H1 (cell line): ENCODE data around the gene SORBS1. TPM values are rescaled to one million over a fixed set of nuclear protein-coding genes. Genes with fewer than 3 reads are reported as not detected.

Experiments
- BACH1 ChIP-seq: IDR thresholded peaks from 2 replicates; pipeline ENCODE4 v1.6.1; 2012; ENCODE audit warnings: low read length, improper control_type of control experiment
- BCL11A ChIP-seq, 2 experiments: IDR thresholded peaks; one replicate each; pipeline ENCODE4 v1.6.1; 2011; ENCODE audit warnings: low read depth in 2 of 2, low read length in 2 of 2, mild to moderate bottlenecking in 2 of 2
- CBX5 ChIP-seq: fragments of 300-800, 300-1000 bp; sonication (generic); IDR thresholded peaks from 2 replicates; pipeline ENCODE4 v1.7.1; 2016; ENCODE audit warnings: antibody characterized with exemption, low read length, low read depth
- CBX8 ChIP-seq: fragments of 300-800, 300-1000 bp; sonication (generic); IDR thresholded peaks from 2 replicates; pipeline ENCODE4 v1.7.1; 2016; ENCODE audit warnings: low read depth, low read length, borderline replicate concordance
- CHD1 ChIP-seq: IDR thresholded peaks from 2 replicates; pipeline ENCODE4 v1.6.1; 2012; ENCODE audit warnings: low read depth, low read length, improper control_type of control experiment
- CHD2 ChIP-seq: IDR thresholded peaks from 2 replicates; pipeline ENCODE4 v1.6.1; 2012; ENCODE audit warnings: low read length, improper control_type of control experiment
- EGR1 ChIP-seq: IDR thresholded peaks from 2 replicates; pipeline ENCODE4 v1.6.1; 2011; ENCODE audit warnings: low read depth, low read length, borderline replicate concordance
- GABPA ChIP-seq: IDR thresholded peaks from 2 replicates; pipeline ENCODE4 v1.6.1; 2011; ENCODE audit warnings: mild to moderate bottlenecking, low read length, moderate library complexity, borderline replicate concordance; ENCODE audit not compliant: insufficient read depth
- JUN ChIP-seq: IDR thresholded peaks from 2 replicates; pipeline ENCODE4 v1.6.1; 2011; ENCODE audit warnings: low read depth, mild to moderate bottlenecking, improper control_type of control experiment, low read length
- KDM1A ChIP-seq: fragments of 200-600, 300-600 bp; sonication (generic); IDR thresholded peaks from 2 replicates; pipeline ENCODE4 v1.7.1; 2016; ENCODE audit warnings: mild to moderate bottlenecking, low read length, borderline replicate concordance
- KDM4A ChIP-seq: IDR thresholded peaks from one replicate; pipeline ENCODE4 v1.7.1; 2012; ENCODE audit warnings: low read depth, mild to moderate bottlenecking, moderate library complexity, low read length, inconsistent platforms; ENCODE audit not compliant: severe bottlenecking
- KDM5A ChIP-seq: fragments of 200-600 bp; IDR thresholded peaks from 2 replicates; pipeline ENCODE4 v1.7.1; 2012; ENCODE audit warnings: mild to moderate bottlenecking, low read length, inconsistent platforms, mixed read lengths
- POLR2A ChIP-seq, 2 experiments: IDR thresholded peaks; 1 replicate in 1 of 2; 2 replicates in 1 of 2; pipeline ENCODE4 v1.6.1; 2011; ENCODE audit warnings: low read depth in 2 of 2, low read length in 2 of 2, mild to moderate bottlenecking in 2 of 2; ENCODE audit errors: control extremely low read depth in 1 of 2
- POLR2AphosphoS5 ChIP-seq: IDR thresholded peaks from 2 replicates; pipeline ENCODE4 v1.6.1; 2011; ENCODE audit warnings: low read depth, low read length
- RBBP5 ChIP-seq: IDR thresholded peaks from 2 replicates; pipeline ENCODE4 v1.7.1; 2012; ENCODE audit warnings: low read depth, mild to moderate bottlenecking, inconsistent platforms, low read length, moderate library complexity, borderline replicate concordance
- RFX5 ChIP-seq: IDR thresholded peaks from 2 replicates; pipeline ENCODE4 v1.6.1; 2011; ENCODE audit warnings: low read depth, low read length, improper control_type of control experiment, borderline replicate concordance
- RNF2 ChIP-seq: fragments of 200-900, 300-1000 bp; sonication (generic); IDR thresholded peaks from 2 replicates; pipeline ENCODE4 v1.7.1; 2016; ENCODE audit warnings: borderline replicate concordance, low read depth, mild to moderate bottlenecking, antibody characterized with exemption, low read length; ENCODE audit not compliant: poor library complexity, severe bottlenecking; ENCODE audit errors: missing control alignments
- SAP30 ChIP-seq: fragments of 300-600 bp; sonication (generic); IDR thresholded peaks from 2 replicates; pipeline ENCODE4 v1.7.1; 2012; ENCODE audit warnings: low read length, moderate library complexity, mild to moderate bottlenecking, inconsistent platforms; ENCODE audit not compliant: insufficient read depth, insufficient replicate concordance
- SP1 ChIP-seq: IDR thresholded peaks from 2 replicates; pipeline ENCODE4 v1.6.1; 2011; ENCODE audit warnings: low read depth, low read length
- SP2 ChIP-seq: IDR thresholded peaks from 2 replicates; pipeline ENCODE4 v1.6.1; 2012; ENCODE audit warnings: mild to moderate bottlenecking, low read length, inconsistent platforms
- SP4 ChIP-seq: IDR thresholded peaks from 2 replicates; pipeline ENCODE4 v1.6.1; 2012; ENCODE audit warnings: low read length, inconsistent platforms
- SRF ChIP-seq: IDR thresholded peaks from 2 replicates; pipeline ENCODE4 v1.6.1; 2011; ENCODE audit warnings: mild to moderate bottlenecking, low read depth, low read length, moderate library complexity
- TAF7 ChIP-seq: optimal IDR thresholded peaks from 2 replicates; pipeline ENCODE3; 2011; ENCODE audit warnings: low read depth, mild to moderate bottlenecking, inconsistent platforms, low read length, moderate library complexity, borderline replicate concordance
- TEAD4 ChIP-seq: IDR thresholded peaks from 2 replicates; pipeline ENCODE4 v1.6.1; 2012; ENCODE audit warnings: low read depth, low read length, inconsistent platforms, mixed read lengths
- ZNF274 ChIP-seq: IDR thresholded peaks from 2 replicates; pipeline ENCODE4 v1.7.0; 2012; ENCODE audit warnings: low read length, borderline replicate concordance; ENCODE audit errors: extremely low read depth
- polyA plus RNA-seq, 7 experiments: library from polyadenylated mRNA; depleted of rRNA in 3 of 7; stranded (reverse) in 5 of 7; unstranded in 2 of 7; fragments of >200 nt in 5 of 7; fragments of 200-250 nt in 2 of 7; gene quantifications; 1 replicate in 5 of 7; 2 replicates in 1 of 7; 4 replicates in 1 of 7; pipeline versions ENCODE4 v1.2.1 to v1.2.3, GENCODE V29; 2011 to 2013; ENCODE audit warnings: missing spikeins in 2 of 7, mixed read lengths in 2 of 7
- total RNA-seq: library from RNA; stranded (reverse); fragmentation: NEBNext Ultra II Directional; extraction: Animal tissue kit (Norgen Biotek cat#: 25700); gene quantifications from 2 replicates; pipeline ENCODE4 v1.2.1, GENCODE V29; 2021

SORBS1 gene
- total and polyA plus RNA-seq, 2 of the 8 experiments (the other 6 are each of a cell fraction or from before 2014, with no cell fraction given): 16.0 to 35.0 TPM

GRCh38 chr10:95561177-95561863 is at the start of gene SORBS1 (continued):
- TF ChIP-seq RFX5 (no peak), CHD2 (no peak), POLR2AphosphoS5 (peak; percentile 65; the same call in 1 of the 2 replicates), POLR2A (IDR thresholded peaks at IDR 0.05; ENCODE audit: control extremely low read depth in 1 of 2, low read depth in 2 of 2, low read length in 2 of 2) (peak in 1 of 2 experiments; percentile 66; a peak in 2 of 3 replicates), BACH1 (no peak), BCL11A (IDR thresholded peaks at IDR 0.05; ENCODE audit: low read depth in 2 of 2, low read length in 2 of 2) (no peak), TAF7 (peak; percentile 16), CBX8 (no peak), SAP30 (no peak), EGR1 (no peak), RBBP5 (no peak; the same call in 1 of the 2 replicates), KDM4A (no peak), SRF (no peak), SP2 (no peak), ZNF274 (no peak), KDM1A (peak; percentile 99), GABPA (peak; percentile 31; the same call in 1 of the 2 replicates), JUN (no peak), TEAD4 (no peak), RNF2 (no peak), SP1 (0 out of 2 replicates have a peak, but pooled peaks have one; percentile 52), KDM5A (no peak), CBX5 (no peak), CHD1 (no peak), SP4 (no peak; the same call in 1 of the 2 replicates)
